HG03354 (cell line): ENCODE measurements around the gene ADAMTS6.
"Not testable (repeated sequence)": the region's sequence is repeated elsewhere in the genome, so short reads cannot be mapped to it uniquely, and the experiment has no call there.

Source experiments
- ATAC-seq: cut with Tn5 transposase; IDR thresholded peaks from one replicate; pipeline ENCODE4 v1.9.1; 2021; ENCODE audit warnings: mild to moderate bottlenecking; ENCODE audit not compliant: unreplicated experiment, poor library complexity, severe bottlenecking

Gene ADAMTS6

GRCh38 chr5:65243161-65243560 is 238.6 kb downstream of the ADAMTS6 start:
- ATAC-seq, result no peak

DNA sequence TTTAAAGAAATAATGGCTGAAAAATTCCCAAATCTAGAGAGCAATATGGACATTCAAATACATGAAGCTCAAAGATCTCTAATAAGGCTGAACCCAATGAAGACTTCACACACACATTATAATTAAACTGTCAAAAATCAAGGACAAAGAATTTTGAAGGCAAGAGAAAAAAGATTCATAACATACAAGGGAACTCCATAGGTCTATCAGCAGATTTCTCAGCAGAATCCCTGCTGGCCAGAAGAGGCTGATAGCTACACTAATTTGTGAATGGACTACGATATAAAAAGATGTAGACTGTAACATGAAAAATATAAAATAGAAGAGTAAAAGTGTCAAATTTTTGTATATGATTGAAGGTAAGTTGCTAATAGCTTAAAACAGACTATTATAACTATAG is 251.9 kb downstream of the ADAMTS6 start:
- ATAC-seq, result no peak

- no peak for ATAC-seq
Measured at GRCh38 chr5:65213921-65214525, 267.7 kb downstream of the ADAMTS6 start.

GRCh38 chr5:65209341-65209740 is 272.4 kb downstream of the ADAMTS6 start:
- ATAC-seq, result no peak

DNA sequence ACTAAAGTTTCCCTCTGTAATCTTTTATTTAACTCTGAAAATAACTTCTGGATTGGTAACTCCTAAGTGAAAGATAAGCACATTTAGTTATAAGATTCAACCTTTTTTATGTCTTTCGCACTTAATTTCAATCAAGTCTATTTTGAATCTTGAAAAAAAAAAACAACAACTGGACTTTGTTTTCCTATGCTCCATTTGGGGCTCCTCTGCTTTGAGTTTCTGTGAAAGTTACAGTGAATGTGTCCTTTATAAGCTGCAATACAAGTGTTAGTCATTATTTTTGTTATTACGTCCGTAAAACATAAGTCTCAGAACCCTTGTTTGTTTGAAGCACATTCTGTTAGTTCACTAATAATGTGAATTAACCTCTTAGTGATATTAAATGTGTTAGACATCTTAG is 276.8 kb downstream of the ADAMTS6 start:
- ATAC-seq, result no peak

- no peak for ATAC-seq
Measured at GRCh38 chr5:65203746-65204145, 278.0 kb downstream of the ADAMTS6 start.

GRCh38 chr5:65199993-65200675 is 281.6 kb downstream of the ADAMTS6 start:
- ATAC-seq, result no peak

DNA sequence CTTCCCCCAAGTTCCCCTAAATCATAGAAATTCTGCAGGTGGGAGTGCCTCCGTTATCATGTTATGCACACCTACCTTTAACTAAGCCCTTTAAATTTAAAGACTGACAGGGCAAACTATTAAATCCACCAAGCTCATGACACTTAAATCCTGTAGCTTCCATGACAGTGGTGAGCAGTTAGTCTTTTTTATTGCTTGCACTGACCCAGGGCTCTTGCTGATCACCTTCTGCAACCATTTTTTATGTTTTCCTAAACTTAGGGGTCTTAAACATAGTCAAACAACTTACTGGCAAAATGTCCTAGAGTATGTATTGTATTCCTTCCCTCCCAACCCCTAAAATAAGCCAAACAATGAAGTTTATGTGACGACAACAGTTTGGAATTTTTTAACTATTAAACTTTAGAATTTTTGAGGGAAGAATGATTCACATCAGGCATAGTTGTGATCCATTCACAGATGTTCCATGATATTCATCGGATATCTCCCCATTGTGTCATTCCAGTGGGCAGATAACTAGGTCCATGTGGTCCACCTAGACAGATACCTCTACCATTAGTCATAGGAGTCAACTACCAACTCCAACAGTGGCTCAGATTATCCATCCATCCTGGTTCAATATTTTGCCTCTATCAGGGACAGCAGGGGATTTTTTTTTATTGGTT is 283.1 kb downstream of the ADAMTS6 start:
- ATAC-seq, result no peak

- no peak for ATAC-seq
Measured at GRCh38 chr5:65197531-65198455, 283.9 kb downstream of the ADAMTS6 start.

- no peak for ATAC-seq
Measured at GRCh38 chr5:65194871-65195270, 286.8 kb downstream of the ADAMTS6 start.

DNA sequence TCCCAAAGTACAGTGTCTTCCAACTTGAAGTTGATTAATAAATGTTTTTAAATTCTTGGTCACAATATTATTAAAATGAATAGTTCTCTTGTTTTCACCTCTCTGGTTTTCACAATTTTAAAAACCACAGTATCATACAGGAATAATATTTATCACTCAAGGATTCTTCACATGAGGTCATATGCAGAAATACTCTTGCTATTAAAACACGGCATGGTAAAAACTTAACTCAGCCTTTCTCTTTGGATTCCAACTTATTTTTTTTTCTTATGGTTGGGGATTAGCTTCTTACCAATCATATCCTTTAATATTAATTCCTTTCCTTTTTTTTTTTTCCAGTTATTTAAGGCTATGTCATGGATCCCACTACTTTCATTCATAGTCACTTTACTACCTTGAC is 289.4 kb downstream of the ADAMTS6 start:
- ATAC-seq, result no peak

DNA sequence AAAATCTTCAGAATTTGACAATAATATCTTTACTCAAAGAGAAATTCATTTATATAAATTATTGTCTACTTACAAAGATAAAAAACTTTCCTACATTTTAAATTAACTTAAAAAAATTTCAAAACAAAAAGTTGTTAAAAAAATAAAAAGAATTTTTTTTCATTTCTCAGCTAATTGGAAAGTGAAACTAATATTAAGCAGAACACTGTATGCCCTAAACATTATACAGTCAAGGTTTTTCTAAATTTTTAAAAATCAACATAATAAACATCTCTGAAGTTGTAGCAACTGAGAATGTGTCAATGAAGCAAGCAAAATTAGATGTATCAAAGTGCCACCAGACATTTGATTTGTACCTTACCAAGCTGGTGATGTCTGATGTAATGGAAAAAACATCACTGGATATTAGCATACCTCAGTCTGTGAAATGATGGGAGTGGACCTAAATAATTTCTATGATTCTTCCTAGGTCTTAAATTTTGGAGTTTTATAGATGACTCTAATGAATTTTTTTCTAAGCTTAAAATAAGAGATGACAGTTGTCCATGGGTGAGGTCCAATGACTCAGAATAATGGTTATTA is 290.1 kb downstream of the ADAMTS6 start:
- no peak for ATAC-seq

DNA sequence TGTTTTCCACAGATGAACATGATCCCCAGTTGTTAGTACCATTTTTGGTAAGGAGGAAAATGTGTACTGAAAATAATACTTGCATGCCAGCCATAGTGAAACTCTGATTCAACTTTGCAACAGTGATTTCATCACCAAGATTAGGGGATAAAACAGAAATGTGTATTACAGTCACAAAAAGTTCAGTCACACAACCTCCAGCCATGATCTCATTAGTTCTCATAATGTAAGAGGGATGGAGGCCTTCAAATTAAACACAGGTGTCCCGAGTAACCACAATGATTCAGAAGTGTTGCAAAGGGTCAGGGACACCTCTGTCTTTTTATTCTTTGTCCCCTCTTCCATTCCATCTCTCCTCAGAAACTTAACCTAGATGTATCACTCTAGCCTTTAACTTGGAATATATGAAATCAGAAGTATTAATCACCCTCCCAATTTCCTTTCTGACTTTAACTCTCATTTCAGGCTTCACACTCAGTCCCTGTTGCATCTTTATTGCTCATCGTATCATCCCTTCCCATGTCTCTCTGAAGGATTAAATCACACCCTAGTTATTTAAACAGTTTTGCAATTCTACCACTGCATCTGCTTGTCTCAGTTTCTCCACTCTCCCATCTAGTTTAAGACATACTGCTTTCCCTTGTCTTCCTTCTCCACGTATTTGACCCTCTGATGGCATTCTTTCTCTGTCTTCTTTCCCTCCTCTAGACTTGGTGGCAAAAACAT is 291.2 kb downstream of the ADAMTS6 start:
- peak; percentile 63 for ATAC-seq

- no peak for ATAC-seq
Measured at GRCh38 chr5:65186646-65187227, 295.0 kb downstream of the ADAMTS6 start.

- no peak for ATAC-seq
Measured at GRCh38 chr5:65185468-65185867, 296.3 kb downstream of the ADAMTS6 start.

DNA sequence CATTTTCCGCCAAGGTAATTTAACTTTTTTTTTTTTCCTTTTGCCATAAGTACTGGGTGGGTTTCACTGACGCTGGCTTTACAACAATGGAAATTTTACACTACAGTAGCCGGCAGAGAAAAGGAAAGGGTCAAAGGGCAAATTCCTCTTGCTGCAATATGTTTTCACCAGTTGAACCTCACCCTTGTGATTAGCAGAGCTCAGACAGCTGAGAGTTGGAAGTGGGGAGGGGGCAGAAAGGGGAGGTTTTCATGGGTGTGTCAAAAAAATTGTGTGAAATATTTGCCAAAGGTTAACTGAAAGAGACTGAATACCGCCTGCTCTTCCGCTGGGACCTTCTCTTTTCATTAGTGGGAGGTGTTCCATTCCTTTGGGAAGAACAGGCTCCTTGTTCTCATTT is 296.9 kb downstream of the ADAMTS6 start:
- no peak for ATAC-seq

DNA sequence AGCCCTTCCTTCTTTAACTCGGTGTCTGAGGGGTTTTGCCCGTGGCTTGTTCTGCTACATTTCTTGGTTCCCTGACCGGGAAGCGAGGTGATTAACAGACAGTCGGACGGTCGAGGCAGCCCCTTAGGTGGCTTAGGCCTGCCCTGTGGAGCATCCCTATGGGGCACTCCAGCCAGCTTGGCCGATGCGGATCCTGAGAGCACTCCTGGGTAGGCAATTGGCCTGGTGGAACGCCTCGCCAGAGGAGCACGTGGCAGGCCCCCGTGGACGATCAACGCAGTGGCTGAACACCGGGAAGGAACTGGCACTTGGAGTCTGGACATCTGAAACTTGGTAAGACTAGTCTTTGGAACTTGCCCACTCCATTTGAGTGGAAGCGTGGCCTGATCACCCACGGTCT is 307.5 kb downstream of the ADAMTS6 start:
- ATAC-seq, result not testable (repeated sequence)

DNA sequence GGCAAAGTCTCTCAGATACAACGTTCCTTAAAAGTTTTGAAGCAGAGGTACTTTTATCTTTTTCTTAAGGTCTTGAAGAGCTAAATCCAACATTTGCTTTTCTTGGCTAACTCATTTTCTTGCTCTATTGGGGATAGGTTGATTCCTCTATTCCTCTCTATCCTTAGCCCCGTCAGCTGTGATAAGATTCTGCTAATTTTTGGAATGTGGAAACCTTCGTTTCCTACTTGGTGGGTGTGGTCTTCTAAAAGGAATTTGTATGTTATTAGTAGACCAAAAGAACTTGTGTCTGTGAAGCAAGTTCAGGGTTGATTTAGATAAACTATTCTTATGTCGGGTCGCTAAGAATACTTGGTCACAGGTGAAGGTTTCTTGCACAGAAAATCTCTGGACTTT is 308.6 kb downstream of the ADAMTS6 start:
- ATAC-seq, result no peak
